ENCODE results near the gene LARGE2.

The LARGE2 gene

GRCh38 chr11:45933131-45933831 is 10.8 kb downstream of the LARGE2 start (continued):
- TF ChIP-seq ZNF157 (tag by site-specific recombination; IDR thresholded peaks at IDR 0.05) = no peak
- TF ChIP-seq, protein P1, sequence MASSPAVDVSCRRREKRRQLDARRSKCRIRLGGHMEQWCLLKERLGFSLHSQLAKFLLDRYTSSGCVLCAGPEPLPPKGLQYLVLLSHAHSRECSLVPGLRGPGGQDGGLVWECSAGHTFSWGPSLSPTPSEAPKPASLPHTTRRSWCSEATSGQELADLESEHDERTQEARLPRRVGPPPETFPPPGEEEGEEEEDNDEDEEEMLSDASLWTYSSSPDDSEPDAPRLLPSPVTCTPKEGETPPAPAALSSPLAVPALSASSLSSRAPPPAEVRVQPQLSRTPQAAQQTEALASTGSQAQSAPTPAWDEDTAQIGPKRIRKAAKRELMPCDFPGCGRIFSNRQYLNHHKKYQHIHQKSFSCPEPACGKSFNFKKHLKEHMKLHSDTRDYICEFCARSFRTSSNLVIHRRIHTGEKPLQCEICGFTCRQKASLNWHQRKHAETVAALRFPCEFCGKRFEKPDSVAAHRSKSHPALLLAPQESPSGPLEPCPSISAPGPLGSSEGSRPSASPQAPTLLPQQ (tag by site-specific recombination; IDR thresholded peaks at IDR 0.05) = no peak
- no peak for TF ChIP-seq ZNF791 (tag by site-specific recombination; IDR thresholded peaks at IDR 0.05)
- no peak for TF ChIP-seq SP2 (tag by site-specific recombination; IDR thresholded peaks at IDR 0.05)
- no peak for TF ChIP-seq ZIC2 (tag by site-specific recombination; IDR thresholded peaks at IDR 0.05)
- TF ChIP-seq BCL6B (tag by site-specific recombination; IDR thresholded peaks at IDR 0.05) = no peak
- TF ChIP-seq ZEB2 (tag by site-specific recombination; IDR thresholded peaks at IDR 0.05) = no peak

- CTCF ChIA-PET = no interaction called here
- H3K4me1 ChIP-seq (ENCODE audit: control insufficient read depth, insufficient read depth, low read length) = no peaks in the 10 kb centered on the region
- H3K36me3 ChIP-seq (ENCODE audit: control insufficient read depth in 2 of 2, insufficient read depth in 1 of 2, low read length in 2 of 2) = peaks cover 0 to 56% of the 10 kb centered on the region in 2 experiments; a peak in 1 of 3 replicates
- H3K27ac ChIP-seq (ENCODE audit: extremely low read depth, low read depth, low read length) = no peak overlapping the region
- H3K4me3 ChIP-seq (ENCODE audit: low read depth, low read length) = no peak overlapping the region
- no peak for TF ChIP-seq ZNF23 (tag by site-specific recombination; IDR thresholded peaks at IDR 0.05; ENCODE audit: borderline replicate concordance)
- TF ChIP-seq GLIS1 (tag by site-specific recombination; IDR thresholded peaks at IDR 0.05) = no peak
- TF ChIP-seq GLIS2 (tag by site-specific recombination; IDR thresholded peaks at IDR 0.05) = no peak
- TF ChIP-seq HOXD13 (CRISPR knock-in tag; IDR thresholded peaks at IDR 0.05; ENCODE audit: borderline replicate concordance) = no peak
- TF ChIP-seq ZNF76 (tag by site-specific recombination; IDR thresholded peaks at IDR 0.05; ENCODE audit: borderline replicate concordance, low read depth) = no peak
- no peak for TF ChIP-seq ZSCAN16 (tag by site-specific recombination; IDR thresholded peaks at IDR 0.05)
- TF ChIP-seq ZNF555 (tag by site-specific recombination; conservative IDR thresholded peaks at IDR 0.05) = no peak
- TF ChIP-seq SP3 (tag by site-specific recombination; IDR thresholded peaks at IDR 0.05) = no peak
- no peak for TF ChIP-seq ZNF558 (tag by site-specific recombination; IDR thresholded peaks at IDR 0.05)
- no peak for TF ChIP-seq CTCF (tag by site-specific recombination; IDR thresholded peaks at IDR 0.05)
- TF ChIP-seq ZNF292 (tag by site-specific recombination; IDR thresholded peaks at IDR 0.05; ENCODE audit: borderline replicate concordance, low read depth) = no peak
- TF ChIP-seq HOXC10 (CRISPR knock-in tag; IDR thresholded peaks at IDR 0.05) = no peak
- TF ChIP-seq, protein P2, sequence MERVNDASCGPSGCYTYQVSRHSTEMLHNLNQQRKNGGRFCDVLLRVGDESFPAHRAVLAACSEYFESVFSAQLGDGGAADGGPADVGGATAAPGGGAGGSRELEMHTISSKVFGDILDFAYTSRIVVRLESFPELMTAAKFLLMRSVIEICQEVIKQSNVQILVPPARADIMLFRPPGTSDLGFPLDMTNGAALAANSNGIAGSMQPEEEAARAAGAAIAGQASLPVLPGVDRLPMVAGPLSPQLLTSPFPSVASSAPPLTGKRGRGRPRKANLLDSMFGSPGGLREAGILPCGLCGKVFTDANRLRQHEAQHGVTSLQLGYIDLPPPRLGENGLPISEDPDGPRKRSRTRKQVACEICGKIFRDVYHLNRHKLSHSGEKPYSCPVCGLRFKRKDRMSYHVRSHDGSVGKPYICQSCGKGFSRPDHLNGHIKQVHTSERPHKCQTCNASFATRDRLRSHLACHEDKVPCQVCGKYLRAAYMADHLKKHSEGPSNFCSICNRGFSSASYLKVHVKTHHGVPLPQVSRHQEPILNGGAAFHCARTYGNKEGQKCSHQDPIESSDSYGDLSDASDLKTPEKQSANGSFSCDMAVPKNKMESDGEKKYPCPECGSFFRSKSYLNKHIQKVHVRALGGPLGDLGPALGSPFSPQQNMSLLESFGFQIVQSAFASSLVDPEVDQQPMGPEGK (tag by site-specific recombination; IDR thresholded peaks at IDR 0.05) = no peak
- TF ChIP-seq ZSCAN30 (tag by site-specific recombination; IDR thresholded peaks at IDR 0.05) = no peak
- POLR2A ChIA-PET = no interaction called here
- no peaks in the 10 kb centered on the region for H3K9me3 ChIP-seq (ENCODE audit: control insufficient read depth, insufficient read depth, low read depth, low read length)
Measured at GRCh38 chr11:45933846-45934579, 11.6 kb downstream of the LARGE2 start.
